ENCODE measurements around the gene RNF157.

RNF157 gene

DNA sequence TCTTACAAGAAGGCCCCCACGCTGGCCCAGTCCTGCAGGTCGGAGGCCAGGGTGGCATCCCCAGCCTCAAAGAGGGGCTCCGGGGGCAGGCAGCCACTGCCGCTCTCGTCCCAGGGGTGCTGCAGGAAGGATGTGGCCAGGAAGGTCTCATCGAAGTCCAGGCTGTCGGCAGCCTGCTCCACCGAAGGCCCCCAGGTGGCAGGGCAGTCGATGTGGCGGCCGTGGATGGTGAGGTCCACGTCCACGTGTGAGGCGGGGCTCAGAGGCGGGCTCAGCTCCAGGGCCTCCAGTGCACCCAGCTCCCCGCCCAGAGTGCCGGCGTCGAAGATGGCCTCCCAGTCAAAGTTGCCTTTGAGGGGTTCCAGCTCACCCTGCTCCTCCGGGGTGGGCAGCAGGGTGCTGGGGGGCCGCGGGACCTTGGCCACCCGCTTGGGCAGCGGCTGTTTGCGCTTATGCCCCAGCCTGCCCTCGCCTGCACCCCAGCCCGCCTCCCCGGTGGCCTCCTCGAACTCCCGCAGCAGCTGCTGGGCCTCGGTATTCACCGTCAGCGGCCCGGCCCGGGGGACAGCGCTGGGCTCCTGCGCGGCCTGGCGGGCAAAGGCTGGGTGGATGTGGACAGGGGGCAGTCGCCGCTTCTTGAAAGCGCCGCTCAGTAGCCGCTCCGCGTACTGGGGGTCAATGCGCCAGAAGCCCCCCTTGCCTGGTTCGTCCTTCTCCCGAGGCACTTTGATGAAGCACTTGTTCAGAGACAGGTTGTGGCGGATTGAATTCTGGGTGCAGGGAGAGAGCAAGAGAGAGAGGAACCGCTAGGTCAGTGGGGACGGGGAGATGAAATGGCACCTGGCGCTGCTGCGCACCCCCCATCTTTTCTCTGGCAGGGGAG, 102.7 kb downstream of the RNF157 start:
- H3K4me3 ChIP-seq (ENCODE audit: low read depth, low read length): no peak overlapping the region
- H3K4me1 ChIP-seq (ENCODE audit: control insufficient read depth, insufficient read depth, low read length, unreplicated experiment): no peaks in the 10 kb centered on the region
- no peaks in the 10 kb centered on the region for H3K79me2 ChIP-seq (ENCODE audit: control insufficient read depth, insufficient read depth, low read length, unreplicated experiment)
- H3K36me3 ChIP-seq (ENCODE audit: insufficient read depth, low read length): no peaks in the 10 kb centered on the region
- H3K27ac ChIP-seq (ENCODE audit: low read depth, low read length): no peak overlapping the region
- H2AFZ ChIP-seq (ENCODE audit: low read length, unreplicated experiment): no peak overlapping the region
- peaks cover 72% of the 10 kb centered on the region for H3K27me3 ChIP-seq (ENCODE audit: insufficient read depth, low read length)

DNA sequence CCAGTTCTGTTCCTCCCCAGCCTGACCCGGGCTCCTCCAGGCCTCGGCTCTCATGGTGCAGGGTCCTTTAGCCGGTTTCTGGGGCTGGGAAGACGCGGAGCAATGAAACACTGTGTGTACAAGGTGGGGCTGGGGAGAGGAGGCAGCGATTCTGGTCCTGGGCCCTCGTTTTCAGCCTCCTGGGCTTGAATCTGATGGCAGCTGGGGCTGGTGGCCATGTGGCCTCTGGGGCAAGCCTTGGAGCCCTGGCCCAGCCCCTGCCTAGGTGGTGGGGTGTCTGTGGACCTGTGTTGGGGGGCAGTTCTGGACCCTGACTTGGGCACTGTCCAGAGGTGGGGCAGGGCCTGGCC, 103.3 kb downstream of the RNF157 start:
- Histone ChIP-seq H3K79me2 (ENCODE audit: control insufficient read depth, insufficient read depth, low read length, unreplicated experiment) (no peaks in the 10 kb centered on the region), H2AFZ (ENCODE audit: low read length, unreplicated experiment) (no peak overlapping the region), H3K36me3 (ENCODE audit: insufficient read depth, low read length) (no peaks in the 10 kb centered on the region), H3K27me3 (ENCODE audit: insufficient read depth, low read length) (peaks cover 74% of the 10 kb centered on the region), H3K4me1 (ENCODE audit: control insufficient read depth, insufficient read depth, low read length, unreplicated experiment) (no peaks in the 10 kb centered on the region), H3K27ac (ENCODE audit: low read depth, low read length) (no peak overlapping the region), H3K4me3 (ENCODE audit: low read depth, low read length) (no peak overlapping the region)

DNA sequence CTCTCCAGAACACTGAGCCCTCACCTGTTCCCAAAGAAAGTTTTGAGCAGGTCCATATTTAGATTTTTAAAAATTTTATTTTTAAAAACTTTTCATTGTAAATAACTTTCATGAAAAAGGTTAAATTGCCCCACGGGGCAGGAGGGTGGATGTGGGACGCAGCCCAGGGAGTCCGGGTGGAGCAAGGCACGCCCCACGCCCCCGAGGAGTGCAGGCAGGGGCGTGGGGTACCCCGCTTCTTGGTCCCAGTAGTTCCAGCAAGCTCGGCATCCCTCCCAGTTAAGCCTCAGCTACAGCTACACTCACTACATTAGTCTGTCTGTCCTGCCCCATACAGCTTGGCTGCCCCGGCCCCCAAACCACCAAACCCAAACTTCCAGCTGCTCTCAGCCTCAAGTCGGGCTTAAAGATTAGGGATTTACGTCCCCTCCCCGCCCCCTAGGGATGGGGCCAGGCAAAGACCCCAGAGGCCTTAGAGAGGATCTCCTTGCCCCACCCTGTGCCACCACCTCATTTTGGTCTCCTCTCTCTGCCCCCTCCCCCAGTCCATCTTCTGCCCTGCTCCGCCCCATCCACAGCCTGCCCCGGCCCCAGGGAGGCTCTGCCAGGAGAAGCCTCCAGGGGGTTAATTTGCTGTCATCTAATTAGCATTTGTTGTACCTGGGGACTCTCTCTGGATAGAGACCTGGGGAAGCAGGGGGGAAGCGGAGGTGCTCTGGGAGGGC, 103.9 kb downstream of the RNF157 start:
- Histone ChIP-seq H3K27ac (ENCODE audit: low read depth, low read length) (no peak overlapping the region), H3K4me3 (ENCODE audit: low read depth, low read length) (no peak overlapping the region), H2AFZ (ENCODE audit: low read length, unreplicated experiment) (no peak overlapping the region), H3K36me3 (ENCODE audit: insufficient read depth, low read length) (no peaks in the 10 kb centered on the region), H3K27me3 (ENCODE audit: insufficient read depth, low read length) (peaks cover 76% of the 10 kb centered on the region), H3K4me1 (ENCODE audit: control insufficient read depth, insufficient read depth, low read length, unreplicated experiment) (no peaks in the 10 kb centered on the region), H3K79me2 (ENCODE audit: control insufficient read depth, insufficient read depth, low read length, unreplicated experiment) (no peaks in the 10 kb centered on the region)

DNA sequence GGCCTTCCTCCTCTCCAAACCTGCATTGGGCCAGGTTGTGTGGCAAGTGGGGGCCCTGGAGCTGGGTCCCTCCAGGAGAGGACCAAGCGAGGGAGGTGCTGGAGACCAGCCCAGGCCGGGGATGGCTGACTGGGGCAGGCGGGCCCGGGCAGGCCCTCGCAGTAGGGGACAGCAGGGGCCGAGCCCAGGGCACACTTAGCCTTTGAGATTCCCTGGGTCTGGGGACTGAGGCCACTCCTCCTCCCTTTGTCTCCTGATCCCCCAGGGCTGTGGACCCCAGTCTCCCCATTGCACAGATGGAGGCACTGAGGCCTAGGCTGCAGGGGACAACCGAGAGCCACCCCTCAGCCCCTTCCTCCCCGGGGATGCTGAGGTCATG, 104.5 kb downstream of the RNF157 start:
- Histone ChIP-seq H2AFZ (ENCODE audit: low read length, unreplicated experiment) (no peak overlapping the region), H3K27ac (ENCODE audit: low read depth, low read length) (no peak overlapping the region), H3K4me3 (ENCODE audit: low read depth, low read length) (no peak overlapping the region), H3K27me3 (ENCODE audit: insufficient read depth, low read length) (peaks cover 78% of the 10 kb centered on the region), H3K36me3 (ENCODE audit: insufficient read depth, low read length) (no peaks in the 10 kb centered on the region), H3K4me1 (ENCODE audit: control insufficient read depth, insufficient read depth, low read length, unreplicated experiment) (no peaks in the 10 kb centered on the region), H3K79me2 (ENCODE audit: control insufficient read depth, insufficient read depth, low read length, unreplicated experiment) (no peaks in the 10 kb centered on the region)

DNA sequence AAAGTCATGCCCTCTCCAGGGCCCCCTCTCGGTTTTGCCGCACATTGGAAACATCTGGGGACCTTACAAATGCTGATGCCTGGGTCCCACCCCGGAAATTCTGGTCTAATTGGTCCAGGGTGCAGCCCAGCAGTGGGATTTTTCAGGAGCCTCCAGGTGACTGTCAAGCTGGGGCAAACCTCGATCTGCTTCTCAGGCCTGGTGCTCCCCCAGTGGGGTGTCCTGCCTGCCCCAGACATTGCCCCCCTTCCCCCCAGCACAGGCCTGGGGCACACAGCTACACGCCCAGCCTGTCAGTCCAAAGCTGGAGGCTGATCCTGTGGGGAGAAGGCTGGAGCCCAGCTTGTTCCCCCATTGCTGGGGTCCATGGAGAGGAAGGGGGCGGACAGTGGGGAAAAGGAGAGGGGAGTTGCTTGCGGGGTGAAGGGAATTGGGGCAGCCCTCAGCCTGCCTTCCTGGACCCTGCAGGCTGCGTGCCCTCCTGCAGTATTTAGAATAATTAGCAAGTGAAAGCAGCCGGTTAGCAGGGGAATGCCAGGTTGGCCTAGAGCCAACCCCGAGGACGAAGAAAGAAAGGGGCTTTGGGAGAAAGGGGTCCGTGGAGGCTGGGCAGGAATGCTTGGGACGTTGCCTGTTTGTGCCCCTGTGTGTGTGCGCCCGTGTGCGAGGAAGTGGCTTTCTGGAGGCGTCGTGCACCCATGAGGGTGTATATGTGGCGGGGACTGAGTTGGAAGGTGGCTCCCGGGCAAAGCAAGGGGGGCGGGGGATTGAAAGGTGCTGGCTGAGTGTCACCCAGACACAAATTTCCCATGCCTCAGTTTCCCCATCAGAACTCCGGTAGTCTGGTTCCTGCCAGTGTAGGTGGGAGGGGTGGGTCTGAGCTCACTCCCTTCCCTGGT, 105.1 kb downstream of the RNF157 start:
- H3K27me3 ChIP-seq (ENCODE audit: insufficient read depth, low read length): peaks cover 78% of the 10 kb centered on the region
- H3K4me1 ChIP-seq (ENCODE audit: control insufficient read depth, insufficient read depth, low read length, unreplicated experiment): no peaks in the 10 kb centered on the region
- no peak overlapping the region for H3K4me3 ChIP-seq (ENCODE audit: low read depth, low read length)
- no peaks in the 10 kb centered on the region for H3K79me2 ChIP-seq (ENCODE audit: control insufficient read depth, insufficient read depth, low read length, unreplicated experiment)
- H3K27ac ChIP-seq (ENCODE audit: low read depth, low read length): no peak overlapping the region
- no peak overlapping the region for H2AFZ ChIP-seq (ENCODE audit: low read length, unreplicated experiment)
- H3K36me3 ChIP-seq (ENCODE audit: insufficient read depth, low read length): no peaks in the 10 kb centered on the region

DNA sequence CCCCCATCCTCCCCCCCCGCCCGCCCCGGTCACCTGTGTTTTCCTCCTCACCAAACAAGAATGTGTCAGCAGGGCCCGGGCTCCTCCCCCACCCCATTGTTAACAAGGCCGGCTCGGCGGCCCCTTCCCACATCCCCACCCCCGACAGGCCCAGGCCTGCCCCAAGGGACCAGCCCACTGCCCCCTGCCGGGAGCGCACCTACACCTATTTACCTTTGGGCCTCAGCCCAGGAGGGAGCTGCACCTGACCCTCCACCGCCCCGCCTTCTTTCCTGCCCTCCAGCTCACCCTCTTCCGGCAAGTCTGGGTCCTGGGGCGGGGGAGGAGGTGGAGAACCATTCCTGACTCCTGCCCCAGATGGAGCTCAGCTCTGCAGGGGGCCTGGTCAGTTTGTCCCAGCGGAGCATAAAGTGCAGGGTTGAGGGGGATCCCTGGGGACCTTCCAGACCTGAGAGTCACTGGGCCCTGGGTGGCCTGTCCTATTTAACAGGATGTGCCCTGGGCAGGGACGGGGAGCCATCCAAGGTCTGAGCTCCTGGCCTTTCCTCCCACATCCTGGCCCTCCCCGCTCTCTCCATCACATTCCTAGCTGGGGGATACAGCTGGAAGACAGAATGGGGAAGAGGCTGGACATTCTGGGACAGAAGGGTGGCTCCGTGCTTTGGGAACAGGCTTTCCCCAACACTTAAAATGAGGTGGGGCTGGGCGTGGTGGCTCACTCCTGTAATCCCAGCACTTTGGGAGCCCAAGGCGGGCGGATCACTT, 107.5 kb downstream of the RNF157 start:
- H2AFZ ChIP-seq (ENCODE audit: low read length, unreplicated experiment): no peak overlapping the region
- no peaks in the 10 kb centered on the region for H3K36me3 ChIP-seq (ENCODE audit: insufficient read depth, low read length)
- peaks cover 56% of the 10 kb centered on the region for H3K27me3 ChIP-seq (ENCODE audit: insufficient read depth, low read length)

DNA sequence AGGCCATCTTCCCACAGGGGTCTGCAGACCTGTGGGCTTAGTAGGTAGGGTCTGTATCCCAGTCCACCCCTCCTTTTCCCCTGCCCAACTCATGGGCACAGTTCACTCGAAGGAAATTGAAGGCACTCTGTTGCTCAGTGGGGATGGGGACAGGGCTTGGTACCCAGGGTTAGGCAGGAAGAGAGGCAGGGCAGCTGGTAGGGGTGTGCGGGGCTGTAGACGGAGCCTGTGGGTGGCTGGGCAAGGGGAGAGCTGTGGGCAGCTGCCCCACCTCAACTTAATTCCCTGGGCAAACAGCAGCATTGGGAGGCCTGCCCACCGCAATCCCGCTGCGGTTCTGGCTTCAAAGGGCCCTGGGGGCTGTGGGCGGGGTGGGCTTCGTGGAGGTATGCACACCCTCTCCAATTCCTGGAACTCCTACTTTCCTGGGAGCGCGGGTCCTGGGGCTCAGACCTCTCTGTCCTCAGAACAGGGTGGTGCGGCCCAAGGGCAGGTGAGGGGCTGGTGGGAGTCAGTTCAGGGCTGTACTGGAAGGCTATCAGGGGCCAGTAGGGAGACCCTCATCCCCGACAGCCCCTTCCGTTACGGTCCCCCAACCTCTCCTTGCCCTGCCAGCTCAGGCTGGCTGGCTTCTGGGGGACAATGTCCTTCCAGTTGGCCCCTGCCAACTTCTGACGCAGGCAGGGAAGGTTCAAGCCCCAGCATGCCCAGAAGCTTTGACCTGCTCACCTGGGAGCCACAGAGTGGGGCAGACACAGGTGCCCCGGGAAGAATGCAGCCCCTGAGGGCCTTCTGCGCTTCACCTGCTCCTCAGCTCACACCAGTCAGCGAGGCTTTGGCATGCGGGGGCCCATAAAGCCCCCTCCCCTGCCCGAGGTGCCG, 108.4 kb downstream of the RNF157 start:
- Histone ChIP-seq H3K4me3 (ENCODE audit: low read depth, low read length) (no peak overlapping the region), H3K4me1 (ENCODE audit: control insufficient read depth, insufficient read depth, low read length, unreplicated experiment) (no peaks in the 10 kb centered on the region), H3K36me3 (ENCODE audit: insufficient read depth, low read length) (no peaks in the 10 kb centered on the region), H3K79me2 (ENCODE audit: control insufficient read depth, insufficient read depth, low read length, unreplicated experiment) (no peaks in the 10 kb centered on the region), H3K27me3 (ENCODE audit: insufficient read depth, low read length) (peaks cover 48% of the 10 kb centered on the region), H3K27ac (ENCODE audit: low read depth, low read length) (no peak overlapping the region), H2AFZ (ENCODE audit: low read length, unreplicated experiment) (no peak overlapping the region)

More for the DNA sequence above, 107.5 kb downstream of the RNF157 start:
- H3K79me2 ChIP-seq (ENCODE audit: control insufficient read depth, insufficient read depth, low read length, unreplicated experiment): no peaks in the 10 kb centered on the region
- no peak overlapping the region for H3K27ac ChIP-seq (ENCODE audit: low read depth, low read length)
- H3K4me3 ChIP-seq (ENCODE audit: low read depth, low read length): no peak overlapping the region
- H3K4me1 ChIP-seq (ENCODE audit: control insufficient read depth, insufficient read depth, low read length, unreplicated experiment): no peaks in the 10 kb centered on the region

DNA sequence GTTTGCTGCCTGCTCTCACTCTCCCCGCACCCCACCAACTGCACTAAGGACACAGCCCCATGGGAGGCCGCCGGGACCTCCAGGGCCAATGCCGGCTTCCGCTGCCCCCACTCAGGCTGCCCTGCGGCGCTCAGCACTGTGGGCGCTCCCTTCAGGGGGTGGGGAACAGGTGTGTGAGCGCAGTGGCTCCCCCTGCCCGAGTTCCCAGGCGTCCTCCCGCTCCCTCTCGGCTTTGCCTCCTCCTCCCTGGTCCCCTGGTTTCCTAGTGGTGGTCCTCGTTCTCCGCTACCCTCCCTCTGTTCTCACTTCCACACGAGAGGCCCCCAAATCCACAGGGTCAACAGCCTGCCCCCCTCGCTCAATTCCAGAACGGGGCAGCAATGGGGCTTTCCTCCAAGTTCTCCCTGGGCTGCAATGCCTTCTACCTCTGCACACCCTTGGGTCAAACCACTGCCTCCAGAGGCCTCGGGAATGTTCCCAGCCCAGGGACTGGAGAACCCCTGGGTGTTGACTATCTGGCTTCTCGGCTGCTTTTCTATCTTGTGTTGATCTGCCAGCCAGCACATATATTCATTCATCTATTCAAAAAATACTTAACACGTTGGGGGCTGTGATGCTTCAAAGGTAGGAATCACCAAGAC, 109.1 kb downstream of the RNF157 start:
- H3K4me3 ChIP-seq (ENCODE audit: low read depth, low read length): no peak overlapping the region
- H3K36me3 ChIP-seq (ENCODE audit: insufficient read depth, low read length): no peaks in the 10 kb centered on the region
- no peaks in the 10 kb centered on the region for H3K79me2 ChIP-seq (ENCODE audit: control insufficient read depth, insufficient read depth, low read length, unreplicated experiment)
- peaks cover 45% of the 10 kb centered on the region for H3K27me3 ChIP-seq (ENCODE audit: insufficient read depth, low read length)
- no peak overlapping the region for H3K27ac ChIP-seq (ENCODE audit: low read depth, low read length)
- H2AFZ ChIP-seq (ENCODE audit: low read length, unreplicated experiment): no peak overlapping the region
- H3K4me1 ChIP-seq (ENCODE audit: control insufficient read depth, insufficient read depth, low read length, unreplicated experiment): no peaks in the 10 kb centered on the region

DNA sequence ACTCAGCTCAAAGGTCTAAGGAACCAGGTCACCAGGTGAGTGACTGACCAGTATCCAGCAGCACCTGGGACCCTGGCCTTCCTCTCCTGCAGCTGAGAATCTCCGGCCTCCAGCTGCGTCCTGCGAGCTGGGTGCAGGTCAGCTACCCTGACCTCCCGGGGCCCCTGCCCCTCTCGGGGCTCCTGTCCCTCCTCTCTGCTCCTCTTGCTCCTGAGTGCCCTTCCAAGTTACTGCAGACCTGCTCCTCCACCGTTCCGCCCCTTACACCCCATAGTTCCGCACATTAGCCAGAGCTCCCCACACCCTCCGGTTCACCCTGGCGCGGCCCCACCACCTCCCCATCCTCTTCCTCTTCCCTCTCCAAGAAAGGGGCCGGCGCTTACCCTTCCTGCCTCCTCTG, 109.8 kb downstream of the RNF157 start:
- Histone ChIP-seq H3K79me2 (ENCODE audit: control insufficient read depth, insufficient read depth, low read length, unreplicated experiment) (no peaks in the 10 kb centered on the region), H2AFZ (ENCODE audit: low read length, unreplicated experiment) (no peak overlapping the region), H3K4me1 (ENCODE audit: control insufficient read depth, insufficient read depth, low read length, unreplicated experiment) (no peaks in the 10 kb centered on the region), H3K4me3 (ENCODE audit: low read depth, low read length) (no peak overlapping the region), H3K36me3 (ENCODE audit: insufficient read depth, low read length) (no peaks in the 10 kb centered on the region), H3K27ac (ENCODE audit: low read depth, low read length) (no peak overlapping the region), H3K27me3 (ENCODE audit: insufficient read depth, low read length) (peaks cover 40% of the 10 kb centered on the region)
